Body of pancreas (tissue), 4 donors: ENCODE data around the gene FADS3.

Source experiments
- CTCF ChIP-seq, 7 experiments: fragments of 450-650 bp in 4 of 7; fragments of 200-600 bp in 3 of 7; sonication (generic) in 3 of 7; IDR thresholded peaks; one replicate each; pipeline ENCODE4 v1.5.1; 2016 to 2019; ENCODE audit warnings: antibody characterized with exemption in 7 of 7
- POLR2A ChIP-seq, 3 donors: fragments of 450-650 bp; IDR thresholded peaks; one replicate each; pipeline ENCODE4 v1.6.1; 2016; ENCODE audit warnings: antibody characterized with exemption in 3 of 3, mild to moderate bottlenecking in 2 of 3

GRCh38 chr11:61883947-61884346, 7.4 kb downstream of the FADS3 start:
- TF ChIP-seq CTCF (IDR thresholded peaks at IDR 0.05) (no peak), POLR2A (IDR thresholded peaks at IDR 0.05) (no peak)
